Osteoblast (primary cell): ENCODE measurements around the gene CFAP53. TPM values are rescaled to one million over a fixed set of nuclear protein-coding genes. Genes with fewer than 3 reads are reported as not detected.

Experiments
- DNase-seq: peaks from one replicate; pipeline ENCODE4 v3.0.0; 2011; ENCODE audit warnings: low spot score, mixed read lengths; ENCODE audit not compliant: insufficient read length; ENCODE audit errors: missing footprints
- H2AFZ ChIP-seq: 2 replicates; pipeline ENCODE4 v1.6.0; 2011; ENCODE audit warnings: mild to moderate bottlenecking, low read length
- H3K27ac ChIP-seq: 2 replicates; pipeline ENCODE4 v1.5.1; 2011; ENCODE audit warnings: mild to moderate bottlenecking, low read depth, low read length, moderate library complexity
- H3K27me3 ChIP-seq: 2 replicates; pipeline ENCODE4 v1.6.0; 2012; ENCODE audit warnings: mild to moderate bottlenecking, control low read depth, inconsistent platforms, low read length, moderate library complexity; ENCODE audit not compliant: insufficient read depth
- H3K36me3 ChIP-seq: 2 replicates; pipeline ENCODE4 v1.5.1; 2011; ENCODE audit warnings: mild to moderate bottlenecking, low read length, control low read depth, moderate library complexity; ENCODE audit not compliant: insufficient read depth
- H3K4me1 ChIP-seq: 2 replicates; pipeline ENCODE4 v1.5.1; 2011; ENCODE audit warnings: mild to moderate bottlenecking, low read length, control low read depth, moderate library complexity; ENCODE audit not compliant: insufficient read depth
- H3K4me2 ChIP-seq: 2 replicates; pipeline ENCODE4 v1.6.0; 2011; ENCODE audit warnings: mild to moderate bottlenecking, low read length; ENCODE audit not compliant: insufficient read depth
- H3K4me3 ChIP-seq: fragments of 200-600 bp; sonication (generic); 3 replicates; pipeline ENCODE4 v1.5.1; 2012; ENCODE audit warnings: mild to moderate bottlenecking, low read length, inconsistent platforms; ENCODE audit not compliant: insufficient read depth
- H3K79me2 ChIP-seq: 2 replicates; pipeline ENCODE4 v1.6.0; 2012; ENCODE audit warnings: mild to moderate bottlenecking, low read length, control low read depth, inconsistent platforms; ENCODE audit not compliant: insufficient read depth
- H3K9me3 ChIP-seq: 2 replicates; pipeline ENCODE4 v1.5.1; 2011; ENCODE audit warnings: low read depth, low read length, control low read depth
- H4K20me1 ChIP-seq: 2 replicates; pipeline ENCODE4 v1.6.0; 2012; ENCODE audit warnings: mild to moderate bottlenecking, low read length, control low read depth; ENCODE audit not compliant: insufficient read depth
- total RNA-seq: library from RNA; depleted of rRNA; stranded (reverse); fragments of >200 nt; gene quantifications from 2 replicates; pipeline ENCODE4 v1.2.3, GENCODE V29; 2012
- TF ChIP-seq, protein P1 (sequence below): IDR thresholded peaks from 2 replicates; pipeline ENCODE4 v1.5.1; 2011; ENCODE audit warnings: mild to moderate bottlenecking, low read depth, low read length, moderate library complexity; ENCODE audit errors: extremely low read depth

The CFAP53 gene
- total RNA-seq, 1 donor: 0.36 TPM

- Histone ChIP-seq H3K27ac (no peak overlapping the region), H3K4me2 (no peak overlapping the region), H3K4me1 (no peaks in the 10 kb centered on the region), H3K79me2 (no peaks in the 10 kb centered on the region), H3K27me3 (peaks cover 43% of the 10 kb centered on the region), H3K4me3 (no peak overlapping the region), H4K20me1 (no peaks in the 10 kb centered on the region), H3K9me3 (no peaks in the 10 kb centered on the region), H3K36me3 (no peaks in the 10 kb centered on the region), H2AFZ (no peak overlapping the region)
- TF ChIP-seq, protein P1, sequence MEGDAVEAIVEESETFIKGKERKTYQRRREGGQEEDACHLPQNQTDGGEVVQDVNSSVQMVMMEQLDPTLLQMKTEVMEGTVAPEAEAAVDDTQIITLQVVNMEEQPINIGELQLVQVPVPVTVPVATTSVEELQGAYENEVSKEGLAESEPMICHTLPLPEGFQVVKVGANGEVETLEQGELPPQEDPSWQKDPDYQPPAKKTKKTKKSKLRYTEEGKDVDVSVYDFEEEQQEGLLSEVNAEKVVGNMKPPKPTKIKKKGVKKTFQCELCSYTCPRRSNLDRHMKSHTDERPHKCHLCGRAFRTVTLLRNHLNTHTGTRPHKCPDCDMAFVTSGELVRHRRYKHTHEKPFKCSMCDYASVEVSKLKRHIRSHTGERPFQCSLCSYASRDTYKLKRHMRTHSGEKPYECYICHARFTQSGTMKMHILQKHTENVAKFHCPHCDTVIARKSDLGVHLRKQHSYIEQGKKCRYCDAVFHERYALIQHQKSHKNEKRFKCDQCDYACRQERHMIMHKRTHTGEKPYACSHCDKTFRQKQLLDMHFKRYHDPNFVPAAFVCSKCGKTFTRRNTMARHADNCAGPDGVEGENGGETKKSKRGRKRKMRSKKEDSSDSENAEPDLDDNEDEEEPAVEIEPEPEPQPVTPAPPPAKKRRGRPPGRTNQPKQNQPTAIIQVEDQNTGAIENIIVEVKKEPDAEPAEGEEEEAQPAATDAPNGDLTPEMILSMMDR: no peak
- no peak for DNase-seq
These were observed 72.3 kb downstream of the CFAP53 start for GRCh38 chr18:50193796-50194630.

GRCh38 chr18:50192995-50193795, 73.1 kb downstream of the CFAP53 start:
- DNase-seq: peak; percentile 64
- Histone ChIP-seq H3K27me3 (peaks cover 43% of the 10 kb centered on the region), H3K9me3 (no peaks in the 10 kb centered on the region), H2AFZ (no peak overlapping the region), H3K4me1 (no peaks in the 10 kb centered on the region), H4K20me1 (no peaks in the 10 kb centered on the region), H3K79me2 (no peaks in the 10 kb centered on the region), H3K4me2 (no peak overlapping the region), H3K4me3 (no peak overlapping the region), H3K27ac (no peak overlapping the region), H3K36me3 (no peaks in the 10 kb centered on the region)
- TF ChIP-seq, protein P1: no peak

GRCh38 chr18:50190926-50191325, 75.4 kb downstream of the CFAP53 start:
- Histone ChIP-seq H3K27me3 (peaks cover 34% of the 10 kb centered on the region), H3K79me2 (no peaks in the 10 kb centered on the region), H3K27ac (no peak overlapping the region), H3K4me3 (no peak overlapping the region), H3K4me1 (no peaks in the 10 kb centered on the region), H3K36me3 (no peaks in the 10 kb centered on the region), H3K9me3 (no peaks in the 10 kb centered on the region), H4K20me1 (no peaks in the 10 kb centered on the region), H2AFZ (no peak overlapping the region), H3K4me2 (no peak overlapping the region)
- TF ChIP-seq, protein P1: no peak
- DNase-seq: no peak

GRCh38 chr18:50190236-50190635, 76.1 kb downstream of the CFAP53 start:
- H3K4me2 ChIP-seq: no peak overlapping the region
- H3K27ac ChIP-seq: no peak overlapping the region
- no peaks in the 10 kb centered on the region for H3K79me2 ChIP-seq
- H2AFZ ChIP-seq: no peak overlapping the region
- TF ChIP-seq, protein P1: no peak
- no peaks in the 10 kb centered on the region for H3K9me3 ChIP-seq
- no peaks in the 10 kb centered on the region for H3K4me1 ChIP-seq
- no peak overlapping the region for H3K4me3 ChIP-seq
- H4K20me1 ChIP-seq: no peaks in the 10 kb centered on the region
- DNase-seq: no peak
- H3K27me3 ChIP-seq: peaks cover 27% of the 10 kb centered on the region
- no peaks in the 10 kb centered on the region for H3K36me3 ChIP-seq
